KMS-11 (cell line): ENCODE data around the gene SCMH1.

Experiments
- H2AFZ ChIP-seq: fragments of 200-600 bp; sonication (generic); 2 replicates; pipeline ENCODE4 v1.6.1; 2016; ENCODE audit warnings: antibody characterized with exemption, mixed run types, low read depth
- H3K27ac ChIP-seq: fragments of 200-600 bp; sonication (generic); 2 replicates; pipeline ENCODE4 v1.6.1; 2016; ENCODE audit warnings: mild to moderate bottlenecking, mixed run types
- H3K27me3 ChIP-seq: fragments of 200-600 bp; sonication (generic); 2 replicates; pipeline ENCODE4 v1.6.1; 2017; ENCODE audit warnings: mild to moderate bottlenecking, low read depth, mixed run types, moderate library complexity; ENCODE audit not compliant: insufficient read depth
- H3K36me3 ChIP-seq: fragments of 200-600 bp; sonication (generic); 2 replicates; pipeline ENCODE4 v1.6.1; 2017; ENCODE audit warnings: mild to moderate bottlenecking, mixed run types; ENCODE audit not compliant: insufficient read depth
- H3K4me1 ChIP-seq: fragments of 200-600 bp; sonication (generic); 2 replicates; pipeline ENCODE4 v1.6.1; 2016; ENCODE audit warnings: mild to moderate bottlenecking, low read depth, mixed run types; ENCODE audit not compliant: poor library complexity, severe bottlenecking
- H3K4me2 ChIP-seq: fragments of 200-600 bp; sonication (generic); 2 replicates; pipeline ENCODE4 v1.7.0; 2016; ENCODE audit warnings: mild to moderate bottlenecking, mixed run types
- H3K4me3 ChIP-seq: fragments of 200-600 bp; sonication (generic); IDR thresholded peaks from 2 replicates; pipeline ENCODE4 v1.6.1; 2017; ENCODE audit warnings: low read depth, low read length, mixed read lengths; ENCODE audit not compliant: insufficient read depth
- H3K79me2 ChIP-seq: fragments of 200-600 bp; sonication (generic); 2 replicates; pipeline ENCODE4 v1.6.1; 2016; ENCODE audit warnings: low read depth, mixed run types; ENCODE audit not compliant: insufficient read depth
- H3K9ac ChIP-seq: fragments of 200-600 bp; sonication (generic); 2 replicates; pipeline ENCODE4 v1.6.1; 2016; ENCODE audit warnings: mild to moderate bottlenecking, mixed run types
- H4K20me1 ChIP-seq: fragments of 200-600 bp; sonication (generic); 2 replicates; pipeline ENCODE4 v1.6.1; 2016; ENCODE audit warnings: mild to moderate bottlenecking, mixed run types; ENCODE audit not compliant: insufficient read depth
- TF ChIP-seq, protein P1 (sequence below): fragments of 200-600 bp; sonication (generic); conservative IDR thresholded peaks from 2 replicates; pipeline ENCODE4 v1.6.1; 2017; ENCODE audit warnings: low read depth, mild to moderate bottlenecking, antibody characterized with exemption, low read length, moderate library complexity, mixed read lengths

SCMH1 gene

GRCh38 chr1:41238311-41238988 lies 3.7 kb downstream of the SCMH1 start:
- no peak overlapping the region for H3K4me2 ChIP-seq
- TF ChIP-seq, protein P1, sequence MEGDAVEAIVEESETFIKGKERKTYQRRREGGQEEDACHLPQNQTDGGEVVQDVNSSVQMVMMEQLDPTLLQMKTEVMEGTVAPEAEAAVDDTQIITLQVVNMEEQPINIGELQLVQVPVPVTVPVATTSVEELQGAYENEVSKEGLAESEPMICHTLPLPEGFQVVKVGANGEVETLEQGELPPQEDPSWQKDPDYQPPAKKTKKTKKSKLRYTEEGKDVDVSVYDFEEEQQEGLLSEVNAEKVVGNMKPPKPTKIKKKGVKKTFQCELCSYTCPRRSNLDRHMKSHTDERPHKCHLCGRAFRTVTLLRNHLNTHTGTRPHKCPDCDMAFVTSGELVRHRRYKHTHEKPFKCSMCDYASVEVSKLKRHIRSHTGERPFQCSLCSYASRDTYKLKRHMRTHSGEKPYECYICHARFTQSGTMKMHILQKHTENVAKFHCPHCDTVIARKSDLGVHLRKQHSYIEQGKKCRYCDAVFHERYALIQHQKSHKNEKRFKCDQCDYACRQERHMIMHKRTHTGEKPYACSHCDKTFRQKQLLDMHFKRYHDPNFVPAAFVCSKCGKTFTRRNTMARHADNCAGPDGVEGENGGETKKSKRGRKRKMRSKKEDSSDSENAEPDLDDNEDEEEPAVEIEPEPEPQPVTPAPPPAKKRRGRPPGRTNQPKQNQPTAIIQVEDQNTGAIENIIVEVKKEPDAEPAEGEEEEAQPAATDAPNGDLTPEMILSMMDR, result no peak
- H3K27ac ChIP-seq, result no peak overlapping the region
- no peak overlapping the region for H2AFZ ChIP-seq
- no peak overlapping the region for H3K9ac ChIP-seq
- no peaks in the 10 kb centered on the region for H3K27me3 ChIP-seq
- H3K4me3 ChIP-seq, result no peak overlapping the region
- peaks cover 35% of the 10 kb centered on the region for H3K4me1 ChIP-seq
- H3K79me2 ChIP-seq, result peaks cover 59% of the 10 kb centered on the region
- no peaks in the 10 kb centered on the region for H4K20me1 ChIP-seq
- no peaks in the 10 kb centered on the region for H3K36me3 ChIP-seq

- no peak overlapping the region for H3K4me3 ChIP-seq
- no peak overlapping the region for H3K27ac ChIP-seq
- no peak overlapping the region for H3K9ac ChIP-seq
- H3K36me3 ChIP-seq, result no peaks in the 10 kb centered on the region
- H4K20me1 ChIP-seq, result no peaks in the 10 kb centered on the region
- no peaks in the 10 kb centered on the region for H3K27me3 ChIP-seq
- TF ChIP-seq, protein P1, result no peak
- H3K4me1 ChIP-seq, result peaks cover 27% of the 10 kb centered on the region
- no peak overlapping the region for H2AFZ ChIP-seq
- peaks cover 67% of the 10 kb centered on the region for H3K79me2 ChIP-seq
- H3K4me2 ChIP-seq, result no peak overlapping the region
These were observed 5.3 kb downstream of the SCMH1 start for GRCh38 chr1:41236781-41237180.

DNA sequence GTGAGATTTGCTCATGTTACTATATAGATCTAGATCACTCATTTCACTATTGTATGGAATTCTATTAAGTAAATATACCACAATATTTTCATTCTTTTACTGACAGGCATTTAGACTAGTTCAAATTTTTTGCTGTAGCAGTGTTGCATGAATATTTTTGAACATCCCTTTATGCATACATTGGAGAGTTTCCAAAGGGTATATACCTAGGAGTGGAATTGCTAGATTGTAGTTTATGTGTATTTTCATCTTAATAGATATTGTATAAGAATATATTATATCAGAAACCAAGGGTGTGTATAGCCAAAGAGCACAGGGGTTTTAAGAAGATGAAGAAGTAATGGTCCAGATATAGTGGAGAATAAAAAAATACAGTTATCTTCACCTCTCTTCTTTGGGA lies 6.2 kb downstream of the SCMH1 start:
- Histone ChIP-seq H3K4me3 (no peak overlapping the region), H3K4me1 (peaks cover 26% of the 10 kb centered on the region), H3K4me2 (no peak overlapping the region), H3K79me2 (peaks cover 68% of the 10 kb centered on the region), H2AFZ (no peak overlapping the region), H4K20me1 (no peaks in the 10 kb centered on the region), H3K9ac (no peak overlapping the region), H3K27ac (no peak overlapping the region), H3K36me3 (no peaks in the 10 kb centered on the region), H3K27me3 (no peaks in the 10 kb centered on the region)
- TF ChIP-seq, protein P1, result no peak

DNA sequence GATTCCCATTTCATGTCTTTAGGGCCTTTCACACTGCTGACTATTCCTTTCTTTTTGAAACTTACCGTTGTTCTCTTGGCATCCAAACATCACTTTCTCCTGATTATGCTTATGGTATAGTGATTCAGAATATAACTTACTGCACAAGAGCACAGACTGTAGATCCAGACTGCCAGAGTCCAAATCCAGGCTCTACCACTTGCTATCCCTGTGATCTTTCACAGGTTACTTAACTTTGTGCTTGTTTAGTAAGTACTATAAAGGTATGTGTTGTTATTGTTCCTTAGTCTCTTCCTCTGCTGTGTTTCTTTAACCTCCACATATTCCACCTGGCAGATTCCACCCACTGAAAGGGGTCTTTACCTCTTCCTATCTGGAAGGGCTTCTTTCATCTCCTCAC lies 8.4 kb downstream of the SCMH1 start:
- H3K4me3 ChIP-seq, result no peak overlapping the region
- H3K27me3 ChIP-seq, result no peaks in the 10 kb centered on the region
- no peaks in the 10 kb centered on the region for H3K36me3 ChIP-seq
- H3K9ac ChIP-seq, result no peak overlapping the region
- H4K20me1 ChIP-seq, result no peaks in the 10 kb centered on the region
- H3K79me2 ChIP-seq, result peaks cover 54% of the 10 kb centered on the region
- no peak overlapping the region for H3K27ac ChIP-seq
- peaks cover 5% of the 10 kb centered on the region for H3K4me1 ChIP-seq
- TF ChIP-seq, protein P1, result no peak
- H3K4me2 ChIP-seq, result no peak overlapping the region
- H2AFZ ChIP-seq, result no peak overlapping the region
